Measurements from ENCODE around the gene MSL3B.

Gene MSL3B

GRCh38 chr2:233841183-233841582 lies 27.0 kb downstream of the MSL3B start:
- H3K27ac Mint-ChIP-seq = no peak overlapping the region
- H3K4me1 Mint-ChIP-seq = peaks cover 10% of the 10 kb centered on the region
- H3K36me3 Mint-ChIP-seq = peaks cover 29% of the 10 kb centered on the region
- H3K27me3 Mint-ChIP-seq (ENCODE audit: low read depth) = no peaks in the 10 kb centered on the region
- no peak for TF ChIP-seq CTCF (IDR thresholded peaks at IDR 0.05; ENCODE audit: unreplicated experiment)
- no peak overlapping the region for H3K4me3 Mint-ChIP-seq
- no peak for DNase-seq (ENCODE audit: low spot score in 2 of 2, unreplicated experiment in 2 of 2)
- H3K9me3 Mint-ChIP-seq = no peaks in the 10 kb centered on the region

- Mint-ChIP-seq H3K4me1 (peaks cover 10% of the 10 kb centered on the region), H3K4me3 (no peak overlapping the region), H3K27ac (no peak overlapping the region), H3K36me3 (peaks cover 29% of the 10 kb centered on the region), H3K9me3 (no peaks in the 10 kb centered on the region), H3K27me3 (ENCODE audit: low read depth) (no peaks in the 10 kb centered on the region)
- no peak for TF ChIP-seq CTCF (IDR thresholded peaks at IDR 0.05; ENCODE audit: unreplicated experiment)
- no peak for DNase-seq (ENCODE audit: low spot score in 2 of 2, unreplicated experiment in 2 of 2)
Observed at GRCh38 chr2:233840520-233840919, 27.7 kb downstream of the MSL3B start.

- no peak for DNase-seq (ENCODE audit: low spot score in 2 of 2, unreplicated experiment in 2 of 2)
- Mint-ChIP-seq H3K27me3 (ENCODE audit: low read depth) (no peaks in the 10 kb centered on the region), H3K36me3 (peaks cover 32% of the 10 kb centered on the region), H3K9me3 (no peaks in the 10 kb centered on the region), H3K4me3 (no peak overlapping the region), H3K4me1 (peaks cover 10% of the 10 kb centered on the region), H3K27ac (no peak overlapping the region)
- no peak for TF ChIP-seq CTCF (IDR thresholded peaks at IDR 0.05; ENCODE audit: unreplicated experiment)
Observed at GRCh38 chr2:233839447-233839820, 28.8 kb downstream of the MSL3B start.

GRCh38 chr2:233838726-233839446 lies 29.3 kb downstream of the MSL3B start:
- no peak overlapping the region for H3K4me3 Mint-ChIP-seq
- H3K36me3 Mint-ChIP-seq = peaks cover 31% of the 10 kb centered on the region
- no peaks in the 10 kb centered on the region for H3K27me3 Mint-ChIP-seq (ENCODE audit: low read depth)
- no peak overlapping the region for H3K27ac Mint-ChIP-seq
- no peaks in the 10 kb centered on the region for H3K9me3 Mint-ChIP-seq
- TF ChIP-seq CTCF (IDR thresholded peaks at IDR 0.05; ENCODE audit: unreplicated experiment) = no peak
- H3K4me1 Mint-ChIP-seq = peaks cover 10% of the 10 kb centered on the region
- DNase-seq (ENCODE audit: low spot score in 2 of 2, unreplicated experiment in 2 of 2) = no peak

GRCh38 chr2:233838251-233838650 lies 29.9 kb downstream of the MSL3B start:
- DNase-seq (ENCODE audit: low spot score in 2 of 2, unreplicated experiment in 2 of 2) = no peak
- Mint-ChIP-seq H3K27me3 (ENCODE audit: low read depth) (no peaks in the 10 kb centered on the region), H3K4me3 (no peak overlapping the region), H3K27ac (no peak overlapping the region), H3K36me3 (peaks cover 28% of the 10 kb centered on the region), H3K9me3 (no peaks in the 10 kb centered on the region), H3K4me1 (peaks cover 10% of the 10 kb centered on the region)
- TF ChIP-seq CTCF (IDR thresholded peaks at IDR 0.05; ENCODE audit: unreplicated experiment) = no peak
